CD4-positive, alpha-beta T cell treated with Interleukin-10 for 1 hour (primary cell): ENCODE results near the gene POU6F1.
A peak's percentile ranks its signal among the peaks of the same experiment; 100 is the strongest.
"Not testable (repeated sequence)": the region's sequence is repeated elsewhere in the genome, so short reads cannot be mapped to it uniquely, and the experiment has no call there.

ENCODE experiments used
- DNase-seq: peaks from one replicate; pipeline ENCODE4 v3.0.0-alpha.2; 2020

Gene POU6F1

GRCh38 chr12:51225771-51226170 is 7.9 kb upstream of the POU6F1 start:
- no peak for DNase-seq

GRCh38 chr12:51225234-51225633 is 7.4 kb upstream of the POU6F1 start:
- no peak for DNase-seq

- DNase-seq = no peak
These were observed 6.8 kb upstream of the POU6F1 start for GRCh38 chr12:51224625-51225024.

- DNase-seq = no peak
These were observed 4.6 kb upstream of the POU6F1 start for GRCh38 chr12:51222461-51222860.

GRCh38 chr12:51219857-51220256 is 2.0 kb upstream of the POU6F1 start:
- DNase-seq = not testable (repeated sequence)

- DNase-seq = no peak
These were observed 1.5 kb upstream of the POU6F1 start for GRCh38 chr12:51219322-51219721.

GRCh38 chr12:51218607-51219161 is 822 bp upstream of the POU6F1 start:
- DNase-seq = no peak

GRCh38 chr12:51217133-51217967 is 512 bp downstream of the POU6F1 start:
- peak; percentile 67 for DNase-seq

GRCh38 chr12:51216642-51217041 is 1.2 kb downstream of the POU6F1 start:
- no peak for DNase-seq

- no peak for DNase-seq
These were observed 3.0 kb downstream of the POU6F1 start for GRCh38 chr12:51214895-51215294.

GRCh38 chr12:51210690-51211395 is 7.0 kb downstream of the POU6F1 start:
- no peak for DNase-seq

- DNase-seq = no peak
These were observed 8.6 kb downstream of the POU6F1 start for GRCh38 chr12:51209259-51209658.

- DNase-seq = no peak
These were observed 9.7 kb downstream of the POU6F1 start for GRCh38 chr12:51208016-51208660.

GRCh38 chr12:51205350-51205749 is 12.5 kb downstream of the POU6F1 start:
- DNase-seq = no peak

GRCh38 chr12:51202718-51203117 is 15.1 kb downstream of the POU6F1 start:
- no peak for DNase-seq

GRCh38 chr12:51200806-51201205 is 17.1 kb downstream of the POU6F1 start:
- no peak for DNase-seq

- no peak for DNase-seq
These were observed 17.7 kb downstream of the POU6F1 start for GRCh38 chr12:51200156-51200555.

- no peak for DNase-seq
These were observed 18.4 kb downstream of the POU6F1 start for GRCh38 chr12:51199366-51199945.

- no peak for DNase-seq
These were observed 19.1 kb downstream of the POU6F1 start for GRCh38 chr12:51198568-51199365.

- no peak for DNase-seq
These were observed 19.9 kb downstream of the POU6F1 start for GRCh38 chr12:51197736-51198567.

- DNase-seq = no peak
These were observed 21.3 kb downstream of the POU6F1 start for GRCh38 chr12:51196547-51196946.
